Measurements from ENCODE around the gene S100A7. TPM values are rescaled to one million over a fixed set of nuclear protein-coding genes. Genes with fewer than 3 reads are reported as not detected.

S100A7 gene
- total and polyA plus RNA-seq, 3 donors from 2014 or later = not detected

- no peaks in the 10 kb centered on the region for H3K36me3 ChIP-seq (ENCODE audit: low read depth, missing control alignments)
- TF ChIP-seq CTCF (IDR thresholded peaks at IDR 0.05) = no peak
- TF ChIP-seq POLR2A (IDR thresholded peaks at IDR 0.05) = no peak
- intact Hi-C loops (cut with DNase I; ENCODE audit: low total_unique reads) = no loop called here
- no peak for DNase-seq
- H3K27me3 ChIP-seq = no peaks in the 10 kb centered on the region
- WGBS, 2 donors = 63 to 67% methylated on average over 4 of the region's 4 CpGs
- H3K9me3 ChIP-seq = no peaks in the 10 kb centered on the region
- no peak overlapping the region for H3K27ac ChIP-seq
- H3K4me3 ChIP-seq = no peak overlapping the region
- no peaks in the 10 kb centered on the region for H3K4me1 ChIP-seq
Measured at GRCh38 chr1:153478692-153479618, 18.5 kb upstream of the S100A7 start.

GRCh38 chr1:153478047-153478691, 17.7 kb upstream of the S100A7 start:
- no peak overlapping the region for H3K4me3 ChIP-seq
- H3K27ac ChIP-seq = no peak overlapping the region
- H3K36me3 ChIP-seq (ENCODE audit: low read depth, missing control alignments) = no peaks in the 10 kb centered on the region
- no peaks in the 10 kb centered on the region for H3K9me3 ChIP-seq
- no peaks in the 10 kb centered on the region for H3K4me1 ChIP-seq
- no peak for DNase-seq
- H3K27me3 ChIP-seq = no peaks in the 10 kb centered on the region
- intact Hi-C loops (cut with DNase I; ENCODE audit: low total_unique reads) = no loop called here
- TF ChIP-seq POLR2A (IDR thresholded peaks at IDR 0.05) (no peak), CTCF (IDR thresholded peaks at IDR 0.05) (no peak)
- 72 to 73% methylated on average over 8 of the region's 8 CpGs for WGBS, 2 donors

GRCh38 chr1:153476491-153477093, 16.1 kb upstream of the S100A7 start:
- WGBS, 2 donors = 89 to 92% methylated on average over 4 of the region's 4 CpGs
- Histone ChIP-seq H3K36me3 (ENCODE audit: low read depth, missing control alignments) (no peaks in the 10 kb centered on the region), H3K4me3 (no peak overlapping the region), H3K9me3 (no peaks in the 10 kb centered on the region), H3K27me3 (no peaks in the 10 kb centered on the region), H3K27ac (no peak overlapping the region), H3K4me1 (no peaks in the 10 kb centered on the region)
- DNase-seq = no peak
- TF ChIP-seq CTCF (IDR thresholded peaks at IDR 0.05) (no peak), POLR2A (IDR thresholded peaks at IDR 0.05) (no peak)
- intact Hi-C loops (cut with DNase I; ENCODE audit: low total_unique reads) = no loop called here

- no peak for TF ChIP-seq POLR2A (IDR thresholded peaks at IDR 0.05)
- TF ChIP-seq CTCF (IDR thresholded peaks at IDR 0.05) = no peak
- 70 to 72% methylated on average over 2 of the region's 2 CpGs for WGBS, 2 donors
- H3K27me3 ChIP-seq = no peaks in the 10 kb centered on the region
- DNase-seq = no peak
- no peaks in the 10 kb centered on the region for H3K4me1 ChIP-seq
- no peaks in the 10 kb centered on the region for H3K9me3 ChIP-seq
- H3K36me3 ChIP-seq (ENCODE audit: low read depth, missing control alignments) = no peaks in the 10 kb centered on the region
- intact Hi-C loops (cut with DNase I; ENCODE audit: low total_unique reads) = no loop called here
- H3K27ac ChIP-seq = no peak overlapping the region
- no peak overlapping the region for H3K4me3 ChIP-seq
Measured at GRCh38 chr1:153475282-153475681, 14.8 kb upstream of the S100A7 start.

Data from testis (tissue), 3 donors.